Stomach smooth muscle (tissue), 2 donors: ENCODE results near the gene CPM.

ENCODE experiments used
- H3K27ac ChIP-seq: one replicate; pipeline ENCODE4 v1.7.0; 2013; ENCODE audit warnings: mild to moderate bottlenecking, low read length, inconsistent platforms
- H3K27me3 ChIP-seq, 2 donors: one replicate each; pipeline ENCODE4 v1.7.0; 2013; ENCODE audit warnings: low read length in 2 of 2; ENCODE audit not compliant: insufficient read depth in 2 of 2, control insufficient read depth in 1 of 2
- H3K36me3 ChIP-seq, 2 donors: one replicate each; pipeline ENCODE4 v1.7.0; 2013; ENCODE audit warnings: low read length in 2 of 2; ENCODE audit not compliant: control insufficient read depth in 2 of 2, insufficient read depth in 2 of 2
- H3K4me1 ChIP-seq: one replicate; pipeline ENCODE4 v1.7.0; 2013; ENCODE audit warnings: low read length; ENCODE audit not compliant: control insufficient read depth, insufficient read depth
- H3K4me3 ChIP-seq, 2 donors: one replicate each; pipeline ENCODE4 v1.7.0; 2013; ENCODE audit warnings: low read length in 2 of 2
- H3K9ac ChIP-seq, 2 donors: one replicate each; pipeline ENCODE4 v1.7.0; 2013; ENCODE audit warnings: low read length in 2 of 2, mild to moderate bottlenecking in 1 of 2
- H3K9me3 ChIP-seq, 2 donors: one replicate each; pipeline ENCODE4 v1.7.0; 2013; ENCODE audit warnings: low read length in 2 of 2; ENCODE audit not compliant: control insufficient read depth in 2 of 2
- donor health status: healthy.
- donor health status: Pancreatic carcinoma.

CPM gene

DNA sequence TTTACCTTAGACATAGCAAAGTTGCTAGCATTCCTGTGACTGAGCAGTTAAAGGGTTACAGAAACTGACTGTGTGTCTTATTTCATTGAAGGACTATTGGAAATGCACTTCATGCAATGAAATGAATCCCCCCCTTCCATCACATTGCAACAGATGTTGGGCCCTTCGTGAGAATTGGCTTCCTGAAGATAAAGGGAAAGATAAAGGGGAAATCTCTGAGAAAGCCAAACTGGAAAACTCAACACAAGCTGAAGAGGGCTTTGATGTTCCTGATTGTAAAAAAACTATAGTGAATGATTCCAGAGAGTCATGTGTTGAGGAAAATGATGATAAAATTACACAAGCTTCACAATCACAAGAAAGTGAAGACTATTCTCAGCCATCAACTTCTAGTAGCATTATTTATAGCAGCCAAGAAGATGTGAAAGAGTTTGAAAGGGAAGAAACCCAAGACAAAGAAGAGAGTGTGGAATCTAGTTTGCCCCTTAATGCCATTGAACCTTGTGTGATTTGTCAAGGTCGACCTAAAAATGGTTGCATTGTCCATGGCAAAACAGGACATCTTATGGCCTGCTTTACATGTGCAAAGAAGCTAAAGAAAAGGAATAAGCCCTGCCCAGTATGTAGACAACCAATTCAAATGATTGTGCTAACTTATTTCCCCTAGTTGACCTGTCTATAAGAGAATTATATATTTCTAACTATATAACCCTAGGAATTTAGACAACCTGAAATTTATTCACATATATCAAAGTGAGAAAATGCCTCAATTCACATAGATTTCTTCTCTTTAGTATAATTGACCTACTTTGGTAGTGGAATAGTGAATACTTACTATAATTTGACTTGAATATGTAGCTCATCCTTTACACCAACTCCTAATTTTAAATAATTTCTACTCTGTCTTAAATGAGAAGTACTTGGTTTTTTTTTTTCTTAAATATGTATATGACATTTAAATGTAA is 93.5 kb downstream of the CPM start:
- Histone ChIP-seq H3K36me3 (peaks cover 23 to 38% of the 10 kb centered on the region in 2 donors), H3K9ac (no peak overlapping the region), H3K27ac (no peak overlapping the region), H3K27me3 (no peaks in the 10 kb centered on the region), H3K4me3 (no peak overlapping the region), H3K9me3 (no peaks in the 10 kb centered on the region), H3K4me1 (no peaks in the 10 kb centered on the region)

DNA sequence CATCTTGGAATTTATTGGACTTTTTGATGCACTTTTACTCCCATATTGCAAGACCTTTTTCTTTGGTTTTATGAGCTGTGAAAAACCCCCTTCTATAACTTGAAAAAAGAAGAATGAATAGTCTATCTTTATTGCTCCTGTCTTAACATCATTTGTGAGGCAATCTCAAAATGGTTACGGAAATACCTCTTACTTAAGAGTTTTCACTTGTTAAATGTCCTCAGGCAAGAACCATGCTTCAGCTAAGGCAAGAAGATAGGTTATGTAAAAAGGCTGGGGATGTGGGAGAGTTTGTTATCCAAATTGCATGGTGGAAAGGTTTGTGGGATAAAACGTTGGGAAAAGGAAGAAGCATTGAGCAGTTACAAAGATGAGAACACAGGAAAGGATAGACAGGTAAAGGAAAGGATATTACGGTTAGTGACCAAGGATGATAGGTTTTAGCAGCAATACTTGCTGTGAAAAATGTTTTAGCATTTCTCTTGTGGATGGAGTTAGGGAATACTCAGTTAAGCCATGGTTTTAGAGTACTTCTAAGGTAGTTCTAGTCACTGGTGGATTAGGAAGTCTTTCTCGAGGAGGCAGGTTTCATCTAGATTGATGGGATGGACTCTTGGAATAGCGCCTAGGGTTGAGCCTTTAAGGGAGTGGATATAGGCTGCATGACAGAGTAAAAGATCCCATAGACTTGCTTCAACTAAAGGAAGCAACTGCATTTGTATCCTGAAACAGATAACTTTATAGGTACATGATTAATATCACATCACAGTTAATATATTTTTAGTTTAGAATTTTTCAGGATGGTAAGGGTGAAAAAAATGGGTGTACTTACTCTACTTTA is 94.7 kb downstream of the CPM start:
- Histone ChIP-seq H3K9ac (no peak overlapping the region), H3K27me3 (no peaks in the 10 kb centered on the region), H3K4me3 (no peak overlapping the region), H3K4me1 (no peaks in the 10 kb centered on the region), H3K27ac (no peak overlapping the region), H3K9me3 (no peaks in the 10 kb centered on the region), H3K36me3 (peaks cover 22 to 43% of the 10 kb centered on the region in 2 donors)

DNA sequence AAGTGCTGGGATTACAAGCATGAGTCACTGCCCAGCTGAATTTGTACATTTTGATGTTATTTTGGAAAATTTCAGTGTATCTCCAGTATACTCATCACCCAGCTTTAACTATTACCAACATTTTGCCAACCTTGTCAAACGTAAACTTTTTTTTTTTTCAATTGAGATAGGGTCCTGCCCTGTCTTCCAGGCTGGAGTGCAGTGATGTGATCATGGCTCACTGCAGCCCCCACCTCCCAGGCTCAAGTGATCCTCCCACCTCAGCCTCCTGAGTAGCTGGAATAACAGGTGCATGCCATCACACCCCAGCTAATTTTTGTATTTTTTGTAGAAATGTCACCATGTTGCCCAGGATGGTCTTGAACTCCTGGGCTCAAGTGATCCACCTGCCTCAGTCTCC is 95.8 kb downstream of the CPM start:
- H3K4me1 ChIP-seq, result no peaks in the 10 kb centered on the region
- no peaks in the 10 kb centered on the region for H3K9me3 ChIP-seq
- no peak overlapping the region for H3K27ac ChIP-seq
- H3K36me3 ChIP-seq, result peaks cover 22 to 43% of the 10 kb centered on the region in 2 donors
- H3K9ac ChIP-seq, result no peak overlapping the region
- H3K27me3 ChIP-seq, result no peaks in the 10 kb centered on the region
- H3K4me3 ChIP-seq, result no peak overlapping the region

DNA sequence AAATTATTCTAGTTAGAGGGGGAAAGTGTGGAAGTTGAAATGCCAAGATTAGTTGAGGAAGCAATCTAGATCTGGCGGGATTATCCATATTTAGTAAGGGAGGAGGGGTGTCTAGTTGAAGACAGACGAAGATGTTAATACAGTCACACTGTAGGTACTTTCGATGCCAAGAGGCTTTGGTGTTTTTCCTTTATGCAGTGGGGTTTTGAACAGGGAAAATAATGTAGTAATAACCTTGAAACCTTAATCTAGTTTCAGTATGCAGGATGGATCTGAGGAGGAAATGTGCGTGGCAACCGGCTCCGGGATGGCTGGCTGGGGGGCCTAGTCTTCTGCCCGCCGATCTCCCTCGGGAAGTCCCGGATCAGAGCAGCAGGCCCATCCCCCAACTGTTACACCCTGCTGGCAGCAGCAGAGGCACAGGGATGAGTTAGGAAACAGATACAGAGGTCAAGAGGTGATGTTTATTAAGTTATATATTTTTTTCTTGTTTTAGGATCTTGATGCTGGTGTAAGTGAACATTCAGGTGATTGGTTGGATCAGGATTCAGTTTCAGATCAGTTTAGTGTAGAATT is 97.5 kb downstream of the CPM start:
- Histone ChIP-seq H3K9ac (no peak overlapping the region), H3K4me1 (peaks cover 2% of the 10 kb centered on the region), H3K4me3 (no peak overlapping the region), H3K27me3 (no peaks in the 10 kb centered on the region), H3K27ac (no peak overlapping the region), H3K9me3 (no peaks in the 10 kb centered on the region), H3K36me3 (peaks cover 19 to 42% of the 10 kb centered on the region in 2 donors)

DNA sequence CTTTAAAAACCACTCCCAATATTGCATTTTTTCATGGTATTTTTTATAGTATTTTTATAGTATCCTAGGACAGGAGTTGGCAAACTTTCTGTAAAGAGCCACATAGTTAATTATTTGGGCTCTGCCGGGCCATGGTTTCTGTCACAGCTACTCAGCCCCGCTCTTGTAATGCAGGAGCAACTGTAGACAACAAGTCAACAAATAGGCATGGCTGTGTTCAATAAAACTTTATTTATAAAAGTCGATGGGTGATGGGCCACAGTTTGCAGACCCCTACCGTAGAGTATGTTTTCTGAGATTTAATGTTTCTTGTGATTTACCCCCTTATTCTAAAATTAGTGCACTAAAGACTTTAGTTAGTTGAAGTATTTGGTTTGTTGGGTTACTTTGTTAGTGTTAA is 99.5 kb downstream of the CPM start:
- peaks cover 2% of the 10 kb centered on the region for H3K4me1 ChIP-seq
- no peak overlapping the region for H3K9ac ChIP-seq
- no peak overlapping the region for H3K27ac ChIP-seq
- H3K36me3 ChIP-seq, result peaks cover 13 to 44% of the 10 kb centered on the region in 2 donors
- H3K4me3 ChIP-seq, result no peak overlapping the region
- H3K27me3 ChIP-seq, result no peaks in the 10 kb centered on the region
- H3K9me3 ChIP-seq, result no peaks in the 10 kb centered on the region

DNA sequence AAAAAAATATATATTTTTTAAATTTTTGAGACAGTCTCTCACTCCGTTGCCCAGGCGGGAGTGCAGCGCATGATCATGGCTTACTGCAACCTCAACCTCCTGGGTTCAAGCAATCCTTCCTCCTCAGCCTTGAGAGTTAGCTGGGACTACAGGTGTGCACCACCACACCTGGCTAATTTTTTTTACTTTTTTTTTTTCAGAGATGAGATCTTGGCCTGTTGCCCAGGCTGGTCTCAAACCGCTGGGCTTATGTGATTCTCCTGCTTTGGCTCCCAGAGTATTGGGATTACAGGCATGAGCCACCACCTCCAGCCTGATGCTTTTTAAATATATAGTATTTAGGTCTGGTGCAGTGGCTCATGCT is 100.5 kb downstream of the CPM start:
- Histone ChIP-seq H3K27ac (no peak overlapping the region), H3K27me3 (no peaks in the 10 kb centered on the region), H3K9me3 (no peaks in the 10 kb centered on the region), H3K36me3 (peaks cover 18 to 37% of the 10 kb centered on the region in 2 donors), H3K4me1 (peaks cover 2% of the 10 kb centered on the region), H3K9ac (no peak overlapping the region), H3K4me3 (no peak overlapping the region)

DNA sequence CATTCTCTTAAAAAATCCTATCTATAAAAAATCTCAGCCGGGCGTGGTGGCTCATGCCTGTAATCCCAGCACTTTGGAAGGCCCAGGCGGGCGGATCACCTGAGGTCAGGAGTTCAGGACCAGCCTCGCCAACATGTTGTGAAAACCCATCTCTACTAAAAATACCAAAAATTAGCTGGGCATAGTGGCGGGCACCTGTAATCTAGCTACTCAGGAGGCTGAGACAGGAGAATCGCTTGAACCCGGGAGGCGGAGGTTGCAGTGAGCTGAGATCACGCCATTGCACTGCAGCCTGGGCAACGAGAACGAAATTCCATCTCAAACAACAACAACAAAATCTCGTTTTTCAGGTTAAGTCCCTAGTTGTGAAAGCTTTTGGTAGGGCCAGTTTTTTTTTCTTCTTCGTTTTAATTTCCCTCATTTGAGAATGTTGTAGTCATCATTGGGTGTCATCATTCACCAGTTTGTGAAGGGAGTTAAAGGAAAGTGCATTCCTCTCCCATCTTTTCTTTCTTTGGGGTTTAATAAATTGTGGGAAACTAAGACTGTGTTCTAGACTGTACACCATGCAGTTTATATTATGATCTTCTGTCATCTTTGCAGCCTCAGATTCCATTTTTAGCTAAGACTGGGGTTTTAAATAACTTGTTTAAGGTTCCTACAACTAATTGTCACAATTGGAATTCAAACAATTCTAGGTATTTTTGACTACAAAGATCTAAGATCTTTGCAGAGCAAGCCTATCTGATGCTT is 101.0 kb downstream of the CPM start:
- peaks cover 2% of the 10 kb centered on the region for H3K4me1 ChIP-seq
- no peak overlapping the region for H3K27ac ChIP-seq
- H3K4me3 ChIP-seq, result no peak overlapping the region
- H3K9me3 ChIP-seq, result no peaks in the 10 kb centered on the region
- peaks cover 14 to 37% of the 10 kb centered on the region in 2 donors for H3K36me3 ChIP-seq
- no peaks in the 10 kb centered on the region for H3K27me3 ChIP-seq
- no peak overlapping the region for H3K9ac ChIP-seq

DNA sequence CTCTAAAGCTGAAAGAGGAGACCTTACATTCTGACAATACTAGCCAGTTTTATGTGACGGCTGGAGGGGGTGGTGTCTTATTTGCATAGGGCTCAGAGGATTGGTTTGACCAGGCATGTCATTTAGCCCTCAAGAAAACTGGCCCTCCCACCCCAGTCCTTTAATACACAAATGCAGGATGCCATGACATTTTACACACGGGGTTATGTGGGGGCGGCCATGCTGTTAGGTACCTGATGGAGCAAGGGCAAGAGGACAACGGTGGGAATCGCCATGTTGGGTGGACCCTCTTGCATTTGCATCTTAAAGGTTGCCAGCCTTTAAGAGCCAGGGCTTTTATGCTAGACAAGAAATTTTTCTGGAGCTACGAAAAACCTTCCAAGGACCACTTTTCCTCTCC is 101.7 kb downstream of the CPM start:
- Histone ChIP-seq H3K36me3 (peaks cover 14 to 36% of the 10 kb centered on the region in 2 donors), H3K27me3 (no peaks in the 10 kb centered on the region), H3K4me3 (no peak overlapping the region), H3K9me3 (no peaks in the 10 kb centered on the region), H3K9ac (no peak overlapping the region), H3K4me1 (peaks cover 2% of the 10 kb centered on the region), H3K27ac (no peak overlapping the region)

DNA sequence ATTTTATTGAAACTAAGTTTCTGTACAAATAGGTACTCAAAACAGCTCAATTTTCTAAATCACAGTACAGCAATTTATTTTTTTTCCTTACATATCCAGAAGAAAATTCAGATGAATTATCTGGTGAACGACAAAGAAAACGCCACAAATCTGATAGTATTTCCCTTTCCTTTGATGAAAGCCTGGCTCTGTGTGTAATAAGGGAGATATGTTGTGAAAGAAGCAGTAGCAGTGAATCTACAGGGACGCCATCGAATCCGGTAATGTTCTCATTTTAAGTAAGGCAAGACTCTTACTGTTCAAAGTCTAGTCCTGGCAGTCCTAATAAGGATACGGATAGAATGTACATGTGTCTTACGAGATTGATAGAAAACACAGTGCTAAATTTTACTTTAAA is 104.3 kb downstream of the CPM start:
- Histone ChIP-seq H3K27ac (no peak overlapping the region), H3K27me3 (no peaks in the 10 kb centered on the region), H3K4me3 (no peak overlapping the region), H3K4me1 (peaks cover 2% of the 10 kb centered on the region), H3K9ac (no peak overlapping the region), H3K36me3 (peaks cover 19 to 50% of the 10 kb centered on the region in 2 donors), H3K9me3 (no peaks in the 10 kb centered on the region)
